Kidney (tissue), 14 donors: ENCODE measurements around the gene USH1G. TPM values are rescaled to one million over a fixed set of nuclear protein-coding genes. Genes with fewer than 3 reads are reported as not detected.

Experiments used
- DNase-seq, 5 donors: peaks; one replicate each; pipeline ENCODE4 v3.0.0-alpha.2; 2013 to 2020
- FAIRE-seq: peaks from 2 replicates; lab custom pipeline; 2012; peaks lifted over from hg19 to GRCh38; lab: Jason Lieb, UNC
- H3K27ac ChIP-seq, 2 donors: one replicate each; pipeline ENCODE4 v1.7.0; 2013; ENCODE audit warnings: low read depth in 2 of 2, low read length in 2 of 2, inconsistent platforms in 1 of 2
- H3K27me3 ChIP-seq: one replicate; pipeline ENCODE4 v1.7.1; 2013; ENCODE audit warnings: low read length, inconsistent platforms; ENCODE audit not compliant: control insufficient read depth, insufficient read depth
- H3K36me3 ChIP-seq, 3 donors: one replicate each; pipeline versions ENCODE4 v1.7.0 to v1.7.1; 2013; ENCODE audit warnings: low read length in 3 of 3, control low read depth in 1 of 3, inconsistent platforms in 1 of 3; ENCODE audit not compliant: insufficient read depth in 3 of 3, control insufficient read depth in 2 of 3
- H3K4me1 ChIP-seq, 3 donors: one replicate each; pipeline versions ENCODE4 v1.7.0 to v1.7.1; 2013; ENCODE audit warnings: low read length in 3 of 3, inconsistent platforms in 1 of 3, low read depth in 1 of 3; ENCODE audit not compliant: control insufficient read depth in 2 of 3, insufficient read depth in 2 of 3
- H3K4me3 ChIP-seq, 3 donors: one replicate each; pipeline versions ENCODE4 v1.7.0 to v1.8.1; 2013; ENCODE audit warnings: low read length in 3 of 3, control low read depth in 1 of 3, inconsistent platforms in 1 of 3
- H3K9ac ChIP-seq, 3 donors: one replicate each; pipeline versions ENCODE4 v1.7.0 to v1.7.1; 2013; ENCODE audit warnings: low read length in 3 of 3, control low read depth in 1 of 3, inconsistent platforms in 1 of 3
- H3K9me3 ChIP-seq, 3 donors: one replicate each; pipeline versions ENCODE4 v1.7.0 to v1.7.1; 2013; ENCODE audit warnings: low read length in 3 of 3, control low read depth in 1 of 3, inconsistent platforms in 1 of 3; ENCODE audit not compliant: control insufficient read depth in 2 of 3, insufficient read depth in 1 of 3
- intact Hi-C: fragments of 100-400 bp; cut with DNase I; formaldehyde crosslinking; loops from one replicate; pipeline ENCODE4 v1.11.1; 2022
- polyA plus RNA-seq: library from polyadenylated mRNA; stranded (reverse); fragments of 350-450 nt; fragmentation: Illumina TruSeq; extraction: RNeasy Lipid Tissue Mini Kit (QIAGEN cat#74804); gene quantifications from one replicate; pipeline ENCODE4 v1.2.3, GENCODE V29; 2014; ENCODE audit warnings: low read depth, low replicate concordance; ENCODE audit not compliant: insufficient read depth
- total RNA-seq: library from RNA; stranded (reverse); fragmentation: NEBNext Ultra II Directional; extraction: Animal tissue kit (Norgen Biotek cat#: 25700); gene quantifications from one replicate; pipeline ENCODE4 v1.2.1, GENCODE V29; 2021
- TF ChIP-seq, protein P1 (sequence below): IDR thresholded peaks from 3 replicates; pipeline ENCODE4 v1.5.1; 2012; ENCODE audit warnings: mild to moderate bottlenecking, moderate library complexity, borderline replicate concordance; ENCODE audit not compliant: insufficient read depth; ENCODE audit errors: extremely low read depth
- donor health status: control.
- donor health status: control.
- donor health status: control.
- donor health status: control.
- donor health status: control.
- donor health status: DM: yes; HTN: yes; CAD: no.
- donor health status: Normal renal cell carcinoma (clear cell type).

Gene USH1G
- total and polyA plus RNA-seq, 2 donors from 2014 or later, result 0.17 to 0.22 TPM

DNA sequence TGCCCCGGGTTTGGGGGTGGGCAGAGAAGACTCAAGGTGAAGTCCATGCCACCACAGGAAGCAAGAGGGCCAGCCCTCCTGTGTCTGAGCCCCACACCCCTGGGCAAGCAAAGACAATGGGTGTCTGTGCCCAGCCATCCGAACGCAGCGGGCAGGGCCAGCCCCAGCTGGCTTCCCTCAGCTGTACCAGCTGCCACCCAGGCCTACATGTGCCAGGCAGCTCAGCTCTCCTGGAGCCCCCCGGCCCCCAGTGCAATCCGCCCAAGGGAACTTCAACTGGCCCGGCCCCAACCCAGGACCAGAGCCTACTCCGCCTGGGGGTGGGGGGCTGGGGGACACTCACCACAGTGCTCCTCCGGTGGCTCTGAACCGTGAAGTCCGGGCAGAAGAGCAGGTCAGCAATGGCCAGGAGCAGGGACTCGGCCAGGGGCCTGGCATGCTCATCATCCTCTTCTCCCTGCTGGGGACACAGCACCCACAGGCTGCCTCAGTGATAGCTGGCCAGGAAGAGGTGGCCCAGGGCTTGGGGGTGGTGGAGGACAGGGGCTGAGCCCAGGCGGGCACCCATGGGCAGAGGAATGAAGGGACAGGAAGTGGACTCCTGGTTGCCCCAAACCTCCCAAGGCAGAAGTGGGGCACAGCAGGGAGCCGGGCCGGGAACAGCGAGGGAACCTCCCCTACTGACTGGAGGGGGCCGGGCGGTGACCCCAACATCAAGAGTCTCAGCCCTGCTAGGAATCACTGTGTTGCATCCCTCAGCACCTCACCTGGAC is 39.8 kb upstream of the USH1G start:
- Histone ChIP-seq H3K4me1 (peaks cover 0 to 2% (median 0%) of the 10 kb centered on the region in 3 donors), H3K9me3 (no peaks in the 10 kb centered on the region), H3K27ac (no peak overlapping the region), H3K36me3 (no peaks in the 10 kb centered on the region), H3K27me3 (no peaks in the 10 kb centered on the region), H3K4me3 (no peak overlapping the region), H3K9ac (no peak overlapping the region)
- no peak for FAIRE-seq
- DNase-seq, result peak in 1 of 5 donors; percentile 43
- intact Hi-C loops, result no loop called here
- TF ChIP-seq, protein P1, sequence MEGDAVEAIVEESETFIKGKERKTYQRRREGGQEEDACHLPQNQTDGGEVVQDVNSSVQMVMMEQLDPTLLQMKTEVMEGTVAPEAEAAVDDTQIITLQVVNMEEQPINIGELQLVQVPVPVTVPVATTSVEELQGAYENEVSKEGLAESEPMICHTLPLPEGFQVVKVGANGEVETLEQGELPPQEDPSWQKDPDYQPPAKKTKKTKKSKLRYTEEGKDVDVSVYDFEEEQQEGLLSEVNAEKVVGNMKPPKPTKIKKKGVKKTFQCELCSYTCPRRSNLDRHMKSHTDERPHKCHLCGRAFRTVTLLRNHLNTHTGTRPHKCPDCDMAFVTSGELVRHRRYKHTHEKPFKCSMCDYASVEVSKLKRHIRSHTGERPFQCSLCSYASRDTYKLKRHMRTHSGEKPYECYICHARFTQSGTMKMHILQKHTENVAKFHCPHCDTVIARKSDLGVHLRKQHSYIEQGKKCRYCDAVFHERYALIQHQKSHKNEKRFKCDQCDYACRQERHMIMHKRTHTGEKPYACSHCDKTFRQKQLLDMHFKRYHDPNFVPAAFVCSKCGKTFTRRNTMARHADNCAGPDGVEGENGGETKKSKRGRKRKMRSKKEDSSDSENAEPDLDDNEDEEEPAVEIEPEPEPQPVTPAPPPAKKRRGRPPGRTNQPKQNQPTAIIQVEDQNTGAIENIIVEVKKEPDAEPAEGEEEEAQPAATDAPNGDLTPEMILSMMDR, result no peak

DNA sequence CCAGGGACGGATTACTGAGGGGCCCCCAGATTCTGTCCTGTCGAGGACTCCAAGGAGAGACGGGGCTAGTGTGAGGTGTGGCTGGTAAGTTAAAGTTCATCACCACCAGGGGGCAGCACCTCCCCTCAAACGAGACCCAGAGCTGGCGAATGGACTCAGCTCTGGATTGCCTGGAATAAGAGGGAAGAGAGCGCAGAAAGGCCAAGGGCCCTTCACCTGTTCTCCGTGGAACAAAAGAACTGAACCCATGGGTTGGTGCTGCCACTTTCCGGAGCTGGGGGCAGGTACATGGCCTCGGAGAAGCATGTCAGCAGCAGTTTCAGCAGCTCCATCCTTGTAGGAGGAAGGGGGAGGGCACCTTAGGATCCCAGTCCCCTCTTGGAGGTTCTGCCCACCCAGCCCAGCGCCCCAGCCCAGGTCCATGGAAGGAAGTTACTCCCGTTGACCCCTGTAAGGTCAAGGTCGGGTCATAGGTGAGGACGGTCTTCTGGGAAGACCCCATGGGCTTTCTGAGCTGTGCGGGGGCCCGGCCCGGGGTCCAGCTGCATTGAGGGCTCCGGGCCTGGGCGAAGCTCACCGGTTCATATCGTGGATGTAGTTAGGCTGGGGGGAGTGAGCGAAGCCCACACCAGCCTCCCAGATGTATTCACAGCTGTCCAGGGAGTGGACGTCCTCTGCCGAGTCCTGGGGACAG is 38.7 kb upstream of the USH1G start:
- intact Hi-C loops, result no loop called here
- Histone ChIP-seq H3K4me3 (no peak overlapping the region), H3K9me3 (no peaks in the 10 kb centered on the region), H3K36me3 (no peaks in the 10 kb centered on the region), H3K27ac (no peak overlapping the region), H3K9ac (peak overlapping the region in 1 of 3 donors; percentile 34), H3K27me3 (no peaks in the 10 kb centered on the region), H3K4me1 (peaks cover 0 to 2% (median 0%) of the 10 kb centered on the region in 3 donors)
- peak; percentile 87 to 94 (median 91) for DNase-seq
- FAIRE-seq, result no peak
- TF ChIP-seq, protein P1, result peak; percentile 83

DNA sequence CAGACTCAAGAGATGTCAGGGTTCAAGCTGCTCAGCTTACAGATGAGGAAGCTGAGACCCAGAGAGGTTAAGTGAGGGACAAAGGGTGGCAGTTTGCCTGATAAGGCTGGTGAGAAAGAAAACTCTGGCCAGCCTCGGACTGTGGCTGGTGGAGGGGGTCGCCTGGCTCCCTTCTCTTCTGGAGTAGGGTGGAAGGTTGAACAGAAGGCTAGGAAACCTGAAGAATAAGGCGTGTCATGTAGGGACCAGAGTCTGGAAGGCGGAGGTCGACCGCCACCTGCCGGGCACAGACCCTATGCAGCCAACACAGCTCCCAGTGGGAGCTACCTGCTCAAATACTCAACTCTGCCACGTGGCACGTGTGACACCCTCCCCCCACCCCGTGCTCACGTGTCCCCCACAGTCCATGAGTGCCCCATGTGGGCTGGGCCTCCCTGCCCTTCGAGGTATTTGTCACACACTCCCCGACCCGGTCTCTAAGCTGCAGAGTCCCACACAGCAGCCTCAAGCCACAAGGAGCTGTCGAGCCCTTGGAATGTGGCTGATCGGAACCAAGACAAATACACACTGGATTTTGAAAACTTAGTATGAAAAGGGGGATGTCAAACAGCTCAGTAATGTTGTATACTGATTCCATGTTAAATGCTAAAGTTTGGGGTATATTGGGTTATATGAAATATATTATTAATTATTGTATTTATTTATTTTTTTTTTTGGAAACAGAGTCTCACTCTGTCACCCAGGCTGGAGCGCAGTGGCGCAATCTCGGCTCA is 37.7 kb upstream of the USH1G start:
- Histone ChIP-seq H3K27me3 (no peaks in the 10 kb centered on the region), H3K27ac (no peak overlapping the region), H3K4me3 (no peak overlapping the region), H3K36me3 (no peaks in the 10 kb centered on the region), H3K4me1 (peaks cover 0 to 2% (median 0%) of the 10 kb centered on the region in 3 donors), H3K9ac (no peak overlapping the region), H3K9me3 (no peaks in the 10 kb centered on the region)
- TF ChIP-seq, protein P1, result no peak
- intact Hi-C loops, result no loop called here
- FAIRE-seq (no peak), DNase-seq (peak in 4 of 5 donors; percentile 53 to 79 (median 76))
